GM21515 (cell line): ENCODE data around the gene NOS1.

Source experiments
- ATAC-seq: cut with Tn5 transposase; IDR thresholded peaks from one replicate; pipeline ENCODE4 v1.9.1; 2021; ENCODE audit not compliant: unreplicated experiment

Gene NOS1

GRCh38 chr12:117180758-117181467 lies 180.5 kb downstream of the NOS1 start:
- no peak for ATAC-seq

- ATAC-seq, result no peak
Observed at GRCh38 chr12:117178745-117179144, 182.7 kb downstream of the NOS1 start.

- ATAC-seq, result no peak
Observed at GRCh38 chr12:117178301-117178700, 183.1 kb downstream of the NOS1 start.

- ATAC-seq, result no peak
Observed at GRCh38 chr12:117172168-117172567, 189.3 kb downstream of the NOS1 start.

GRCh38 chr12:117171499-117172162 lies 189.8 kb downstream of the NOS1 start:
- ATAC-seq, result no peak

- no peak for ATAC-seq
Observed at GRCh38 chr12:117169548-117169947, 191.9 kb downstream of the NOS1 start.

- no peak for ATAC-seq
Observed at GRCh38 chr12:117168976-117169375, 192.4 kb downstream of the NOS1 start.

GRCh38 chr12:117167769-117168168 lies 193.7 kb downstream of the NOS1 start:
- no peak for ATAC-seq

GRCh38 chr12:117166107-117166506 lies 195.3 kb downstream of the NOS1 start:
- no peak for ATAC-seq

GRCh38 chr12:117165342-117165741 lies 196.1 kb downstream of the NOS1 start:
- ATAC-seq, result no peak

- no peak for ATAC-seq
Observed at GRCh38 chr12:117162633-117163032, 198.8 kb downstream of the NOS1 start.

- ATAC-seq, result no peak
Observed at GRCh38 chr12:117162167-117162539, 199.3 kb downstream of the NOS1 start.

- no peak for ATAC-seq
Observed at GRCh38 chr12:117161460-117162166, 199.8 kb downstream of the NOS1 start.

- ATAC-seq, result no peak
Observed at GRCh38 chr12:117159674-117160073, 201.8 kb downstream of the NOS1 start.

GRCh38 chr12:117158911-117159553 lies 202.4 kb downstream of the NOS1 start:
- ATAC-seq, result no peak
